Activated T-cell treated with anti-CD3 and anti-CD28 coated beads, Interleukin-2, amount 50 U/mL, for 4 hours (primary cell): ENCODE measurements around the gene TACC2. TPM values are rescaled to one million over a fixed set of nuclear protein-coding genes. Genes with fewer than 3 reads are reported as not detected.
"Not testable (repeated sequence)": the region's sequence is repeated elsewhere in the genome, so short reads cannot be mapped to it uniquely, and the experiment has no call there.

Source experiments
- ATAC-seq, 2 donors: fragments of 200-7000 bp; cut with Tn5 transposase; one replicate each; pipeline ENCODE4 v1.10.0; 2021
- DNase-seq: peaks from one replicate; pipeline ENCODE4 v3.0.0-alpha.2; 2020
- H3K27me3 Mint-ChIP-seq: one replicate; pipeline ENCODE4 v1.8.0; 2021; ENCODE audit warnings: low read depth, mixed read lengths
- H3K36me3 Mint-ChIP-seq: one replicate; pipeline ENCODE4 v1.8.0; 2022; ENCODE audit warnings: mixed read lengths; ENCODE audit not compliant: insufficient read depth
- H3K4me1 Mint-ChIP-seq: one replicate; pipeline ENCODE4 v1.8.0; 2021; ENCODE audit warnings: low read depth, mixed read lengths
- H3K4me3 Mint-ChIP-seq: one replicate; pipeline ENCODE4 v1.8.0; 2021; ENCODE audit warnings: mild to moderate bottlenecking, moderate library complexity, mixed read lengths
- H3K9me3 Mint-ChIP-seq: one replicate; pipeline ENCODE4 v1.8.0; 2021; ENCODE audit warnings: mixed read lengths
- total RNA-seq, 3 donors: library from RNA; stranded (reverse); gene quantifications; one replicate each; pipeline ENCODE4 v1.2.1, GENCODE V29; 2021

TACC2 gene
- total RNA-seq, 3 donors from 2014 or later = 0.21 to 0.57 (median 0.43) TPM

DNA sequence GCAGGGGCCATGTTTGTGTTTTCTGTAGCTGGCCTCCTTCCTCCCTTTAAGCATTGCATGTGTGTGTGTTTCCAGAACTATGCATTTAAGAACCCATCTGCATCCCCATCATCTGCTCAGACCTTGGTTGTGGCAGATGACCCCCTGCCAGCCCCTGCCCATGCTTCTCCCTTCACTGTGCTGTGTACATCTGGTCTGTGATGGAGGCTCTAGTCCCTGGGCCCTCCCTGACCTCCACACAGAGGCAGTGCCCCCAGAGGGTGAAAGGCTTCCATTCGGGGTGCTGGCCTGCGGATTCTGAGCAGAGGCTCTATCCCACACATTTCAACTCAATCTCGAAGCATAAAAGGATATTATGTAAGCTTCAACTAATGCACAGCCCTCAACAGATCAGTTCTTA lies 89.4 kb downstream of the TACC2 start:
- ATAC-seq (no peak), DNase-seq (no peak)
- H3K27me3 Mint-ChIP-seq = no peaks in the 10 kb centered on the region
- no peak overlapping the region for H3K4me3 Mint-ChIP-seq
- H3K4me1 Mint-ChIP-seq = no peaks in the 10 kb centered on the region
- H3K36me3 Mint-ChIP-seq = no peaks in the 10 kb centered on the region
- no peaks in the 10 kb centered on the region for H3K9me3 Mint-ChIP-seq

DNA sequence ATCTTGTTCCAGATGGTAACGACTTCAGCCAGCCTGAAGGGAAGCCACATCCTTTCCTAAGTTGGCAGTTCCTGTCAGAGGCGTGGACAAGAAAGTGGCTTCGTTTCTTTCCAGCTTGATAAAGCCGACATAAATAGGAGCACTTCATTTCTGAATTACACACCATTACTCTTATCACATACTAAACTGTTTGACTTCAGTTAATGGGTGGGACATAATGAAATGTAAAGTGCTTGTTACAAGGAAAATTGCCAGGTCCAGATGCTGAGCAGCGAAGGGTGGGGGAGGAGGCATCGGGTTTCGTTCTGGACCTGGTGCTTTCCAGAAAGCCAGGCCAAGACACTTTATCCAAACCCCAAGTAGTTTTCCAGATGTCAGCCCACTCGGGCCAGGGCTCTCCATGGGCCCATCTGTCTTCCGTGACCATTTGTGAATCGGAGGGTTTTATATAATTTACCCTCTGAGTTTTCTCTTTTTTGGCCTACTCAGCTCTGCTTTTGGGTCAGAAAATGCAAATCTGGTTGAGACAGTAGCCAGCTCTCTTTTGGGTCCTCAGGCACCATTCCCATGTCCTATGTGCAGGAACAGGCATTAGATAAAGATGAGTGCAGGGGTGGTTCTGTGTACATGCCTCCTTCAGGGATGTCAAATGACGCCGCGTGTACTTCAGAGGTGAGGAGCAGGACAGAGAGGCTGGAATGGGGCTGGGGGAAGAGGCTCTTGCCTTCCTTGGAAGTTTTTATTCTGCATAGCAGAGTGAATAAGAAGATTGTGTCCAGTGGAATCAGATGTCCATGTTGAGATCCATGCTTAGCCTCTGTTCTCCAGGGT lies 90.2 kb downstream of the TACC2 start:
- Mint-ChIP-seq H3K9me3 (no peaks in the 10 kb centered on the region), H3K4me3 (no peak overlapping the region), H3K36me3 (no peaks in the 10 kb centered on the region), H3K4me1 (no peaks in the 10 kb centered on the region), H3K27me3 (no peaks in the 10 kb centered on the region)
- no peak for DNase-seq
- no peak for ATAC-seq

DNA sequence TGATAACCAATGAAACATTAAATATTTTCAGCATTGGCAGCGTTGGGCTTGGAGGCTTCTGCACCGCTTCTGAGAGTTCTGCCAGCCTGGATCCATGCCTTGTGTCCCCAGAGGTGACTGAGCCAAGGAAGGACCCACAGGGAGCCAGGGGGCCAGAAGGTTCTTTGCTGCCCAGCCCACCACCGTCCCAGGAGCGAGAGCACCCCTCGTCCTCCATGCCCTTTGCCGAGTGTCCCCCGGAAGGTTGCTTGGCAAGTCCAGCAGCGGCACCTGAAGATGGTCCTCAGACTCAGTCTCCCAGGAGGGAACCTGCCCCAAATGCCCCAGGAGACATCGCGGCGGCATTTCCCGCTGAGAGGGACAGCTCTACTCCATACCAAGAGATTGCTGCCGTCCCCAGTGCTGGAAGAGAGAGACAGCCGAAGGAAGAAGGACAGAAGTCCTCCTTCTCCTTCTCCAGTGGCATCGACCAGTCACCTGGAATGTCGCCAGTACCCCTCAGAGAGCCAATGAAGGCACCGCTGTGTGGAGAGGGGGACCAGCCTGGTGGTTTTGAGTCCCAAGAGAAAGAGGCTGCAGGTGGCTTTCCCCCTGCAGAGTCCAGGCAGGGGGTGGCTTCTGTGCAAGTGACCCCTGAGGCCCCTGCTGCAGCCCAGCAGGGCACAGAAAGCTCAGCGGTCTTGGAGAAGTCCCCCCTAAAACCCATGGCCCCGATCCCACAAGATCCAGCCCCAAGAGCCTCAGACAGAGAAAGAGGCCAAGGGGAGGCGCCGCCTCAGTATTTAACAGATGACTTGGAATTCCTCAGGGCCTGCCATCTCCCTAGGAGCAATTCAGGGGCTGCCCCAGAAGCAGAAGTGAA lies 93.9 kb downstream of the TACC2 start:
- Mint-ChIP-seq H3K36me3 (no peaks in the 10 kb centered on the region), H3K4me1 (no peaks in the 10 kb centered on the region), H3K4me3 (no peak overlapping the region), H3K27me3 (no peaks in the 10 kb centered on the region), H3K9me3 (no peaks in the 10 kb centered on the region)
- ATAC-seq (no peak), DNase-seq (no peak)

DNA sequence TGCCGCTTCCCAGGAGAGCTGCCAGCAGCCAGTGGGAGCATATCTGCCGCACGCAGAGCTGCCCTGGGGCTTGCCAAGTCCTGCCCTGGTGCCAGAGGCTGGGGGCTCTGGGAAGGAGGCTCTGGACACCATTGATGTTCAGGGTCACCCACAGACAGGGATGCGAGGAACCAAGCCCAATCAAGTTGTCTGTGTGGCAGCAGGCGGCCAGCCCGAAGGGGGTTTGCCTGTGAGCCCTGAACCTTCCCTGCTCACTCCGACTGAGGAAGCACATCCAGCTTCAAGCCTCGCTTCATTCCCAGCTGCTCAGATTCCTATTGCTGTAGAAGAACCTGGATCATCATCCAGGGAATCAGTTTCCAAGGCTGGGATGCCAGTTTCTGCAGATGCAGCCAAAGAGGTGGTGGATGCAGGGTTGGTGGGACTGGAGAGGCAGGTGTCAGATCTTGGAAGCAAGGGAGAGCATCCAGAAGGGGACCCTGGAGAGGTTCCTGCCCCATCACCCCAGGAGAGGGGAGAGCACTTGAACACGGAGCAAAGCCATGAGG lies 94.6 kb downstream of the TACC2 start:
- Mint-ChIP-seq H3K9me3 (no peaks in the 10 kb centered on the region), H3K4me3 (no peak overlapping the region), H3K4me1 (no peaks in the 10 kb centered on the region), H3K27me3 (no peaks in the 10 kb centered on the region), H3K36me3 (no peaks in the 10 kb centered on the region)
- ATAC-seq (no peak), DNase-seq (no peak)

DNA sequence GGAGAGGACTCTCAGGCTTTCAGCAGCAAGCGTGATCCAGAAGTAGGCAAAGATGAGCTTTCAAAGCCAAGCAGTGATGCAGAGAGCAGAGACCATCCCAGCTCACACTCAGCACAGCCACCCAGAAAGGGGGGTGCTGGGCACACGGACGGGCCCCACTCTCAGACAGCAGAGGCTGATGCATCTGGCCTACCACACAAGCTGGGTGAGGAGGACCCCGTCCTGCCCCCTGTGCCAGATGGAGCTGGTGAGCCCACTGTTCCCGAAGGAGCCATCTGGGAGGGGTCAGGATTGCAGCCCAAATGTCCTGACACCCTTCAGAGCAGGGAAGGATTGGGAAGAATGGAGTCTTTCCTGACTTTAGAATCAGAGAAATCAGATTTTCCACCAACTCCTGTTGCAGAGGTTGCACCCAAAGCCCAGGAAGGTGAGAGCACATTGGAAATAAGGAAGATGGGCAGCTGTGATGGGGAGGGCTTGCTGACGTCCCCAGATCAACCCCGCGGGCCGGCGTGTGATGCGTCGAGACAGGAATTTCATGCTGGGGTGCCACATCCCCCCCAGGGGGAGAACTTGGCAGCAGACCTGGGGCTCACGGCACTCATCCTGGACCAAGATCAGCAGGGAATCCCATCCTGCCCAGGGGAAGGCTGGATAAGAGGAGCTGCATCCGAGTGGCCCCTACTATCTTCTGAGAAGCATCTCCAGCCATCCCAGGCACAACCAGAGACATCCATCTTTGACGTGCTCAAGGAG lies 95.5 kb downstream of the TACC2 start:
- no peak for ATAC-seq
- H3K27me3 Mint-ChIP-seq = no peaks in the 10 kb centered on the region
- no peaks in the 10 kb centered on the region for H3K36me3 Mint-ChIP-seq
- no peaks in the 10 kb centered on the region for H3K4me1 Mint-ChIP-seq
- no peak overlapping the region for H3K4me3 Mint-ChIP-seq
- no peak for DNase-seq
- H3K9me3 Mint-ChIP-seq = no peaks in the 10 kb centered on the region

DNA sequence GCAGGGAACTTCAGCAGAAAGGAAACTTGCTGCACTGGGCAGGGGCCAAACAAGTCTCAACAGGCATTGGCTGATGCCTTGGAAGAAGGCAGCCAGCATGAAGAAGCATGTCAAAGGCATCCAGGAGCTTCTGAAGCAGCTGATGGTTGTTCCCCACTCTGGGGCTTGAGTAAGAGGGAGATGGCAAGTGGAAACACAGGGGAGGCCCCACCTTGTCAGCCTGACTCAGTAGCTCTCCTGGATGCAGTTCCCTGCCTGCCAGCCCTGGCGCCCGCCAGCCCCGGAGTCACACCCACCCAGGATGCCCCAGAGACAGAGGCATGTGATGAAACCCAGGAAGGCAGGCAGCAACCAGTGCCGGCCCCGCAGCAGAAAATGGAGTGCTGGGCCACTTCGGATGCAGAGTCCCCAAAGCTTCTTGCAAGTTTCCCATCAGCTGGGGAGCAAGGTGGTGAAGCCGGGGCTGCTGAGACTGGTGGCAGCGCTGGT lies 96.5 kb downstream of the TACC2 start:
- no peaks in the 10 kb centered on the region for H3K36me3 Mint-ChIP-seq
- no peaks in the 10 kb centered on the region for H3K4me1 Mint-ChIP-seq
- DNase-seq = no peak
- no peak overlapping the region for H3K4me3 Mint-ChIP-seq
- ATAC-seq = no peak
- no peaks in the 10 kb centered on the region for H3K9me3 Mint-ChIP-seq
- H3K27me3 Mint-ChIP-seq = no peaks in the 10 kb centered on the region

DNA sequence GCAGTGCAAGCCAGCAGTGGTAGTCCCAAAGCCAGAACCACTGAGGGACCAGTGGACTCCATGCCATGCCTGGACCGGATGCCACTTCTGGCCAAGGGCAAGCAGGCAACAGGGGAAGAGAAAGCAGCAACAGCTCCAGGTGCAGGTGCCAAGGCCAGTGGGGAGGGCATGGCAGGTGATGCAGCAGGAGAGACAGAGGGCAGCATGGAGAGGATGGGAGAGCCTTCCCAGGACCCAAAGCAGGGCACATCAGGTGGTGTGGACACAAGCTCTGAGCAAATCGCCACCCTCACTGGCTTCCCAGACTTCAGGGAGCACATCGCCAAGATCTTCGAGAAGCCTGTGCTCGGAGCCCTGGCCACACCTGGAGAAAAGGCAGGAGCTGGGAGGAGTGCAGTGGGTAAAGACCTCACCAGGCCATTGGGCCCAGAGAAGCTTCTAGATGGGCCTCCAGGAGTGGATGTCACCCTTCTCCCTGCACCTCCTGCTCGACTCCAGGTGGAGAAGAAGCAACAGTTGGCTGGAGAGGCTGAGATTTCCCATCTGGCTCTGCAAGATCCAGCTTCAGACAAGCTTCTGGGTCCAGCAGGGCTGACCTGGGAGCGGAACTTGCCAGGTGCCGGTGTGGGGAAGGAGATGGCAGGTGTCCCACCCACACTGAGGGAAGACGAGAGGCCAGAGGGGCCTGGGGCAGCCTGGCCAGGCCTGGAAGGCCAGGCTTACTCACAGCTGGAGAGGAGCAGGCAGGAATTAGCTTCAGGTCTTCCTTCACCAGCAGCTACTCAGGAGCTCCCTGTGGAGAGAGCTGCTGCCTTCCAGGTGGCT lies 97.7 kb downstream of the TACC2 start:
- no peaks in the 10 kb centered on the region for H3K4me1 Mint-ChIP-seq
- H3K36me3 Mint-ChIP-seq = no peaks in the 10 kb centered on the region
- ATAC-seq = no peak
- H3K4me3 Mint-ChIP-seq = no peak overlapping the region
- DNase-seq = no peak
- H3K27me3 Mint-ChIP-seq = no peaks in the 10 kb centered on the region
- no peaks in the 10 kb centered on the region for H3K9me3 Mint-ChIP-seq

DNA sequence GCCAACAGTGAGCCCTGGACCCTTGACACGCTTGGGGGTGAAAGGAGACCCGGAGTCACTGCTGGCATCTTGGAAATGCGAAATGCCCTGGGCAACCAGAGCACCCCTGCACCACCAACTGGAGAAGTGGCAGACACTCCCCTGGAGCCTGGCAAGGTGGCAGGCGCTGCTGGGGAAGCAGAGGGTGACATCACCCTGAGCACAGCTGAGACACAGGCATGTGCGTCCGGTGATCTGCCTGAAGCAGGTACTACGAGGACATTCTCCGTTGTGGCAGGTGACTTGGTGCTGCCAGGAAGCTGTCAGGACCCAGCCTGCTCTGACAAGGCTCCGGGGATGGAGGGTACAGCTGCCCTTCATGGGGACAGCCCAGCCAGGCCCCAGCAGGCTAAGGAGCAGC lies 98.5 kb downstream of the TACC2 start:
- H3K36me3 Mint-ChIP-seq = no peaks in the 10 kb centered on the region
- DNase-seq = no peak
- H3K27me3 Mint-ChIP-seq = no peaks in the 10 kb centered on the region
- H3K9me3 Mint-ChIP-seq = no peaks in the 10 kb centered on the region
- no peak overlapping the region for H3K4me3 Mint-ChIP-seq
- H3K4me1 Mint-ChIP-seq = no peaks in the 10 kb centered on the region
- ATAC-seq = no peak

DNA sequence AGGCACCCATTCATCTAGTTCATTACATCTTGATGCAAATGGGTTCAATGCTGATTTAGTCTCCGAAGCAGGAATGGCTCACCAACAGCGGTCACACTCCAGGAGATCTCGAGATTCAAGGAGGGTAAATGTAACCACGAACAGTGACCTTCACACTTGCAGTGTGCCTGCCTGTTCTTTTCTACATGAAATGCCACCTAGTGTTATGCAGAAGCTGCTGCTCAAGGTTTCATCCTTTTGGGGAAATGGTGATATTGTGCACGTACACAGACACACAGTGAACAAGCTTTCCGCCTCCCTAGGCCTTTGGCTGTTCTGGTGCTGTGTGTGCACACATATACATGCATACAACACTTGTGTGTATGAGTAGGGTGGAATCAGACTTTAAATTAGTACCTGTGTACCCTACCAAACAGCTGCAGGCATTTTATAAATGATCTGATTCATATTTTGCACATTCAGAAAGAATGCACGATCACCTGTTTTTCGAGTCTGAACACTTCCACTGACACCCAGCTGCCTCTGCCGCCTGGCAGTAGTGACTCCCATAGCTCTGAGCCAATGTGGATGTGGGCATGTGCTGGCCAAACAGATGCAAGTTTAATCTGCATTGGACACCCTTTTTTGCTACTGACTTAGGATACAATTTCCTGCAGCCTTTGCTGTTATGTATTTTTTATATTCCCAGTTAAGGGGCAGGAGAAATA lies 100.5 kb downstream of the TACC2 start:
- no peak for DNase-seq
- H3K36me3 Mint-ChIP-seq = no peaks in the 10 kb centered on the region
- no peaks in the 10 kb centered on the region for H3K9me3 Mint-ChIP-seq
- no peaks in the 10 kb centered on the region for H3K4me1 Mint-ChIP-seq
- H3K27me3 Mint-ChIP-seq = no peaks in the 10 kb centered on the region
- no peak for ATAC-seq
- H3K4me3 Mint-ChIP-seq = no peak overlapping the region

DNA sequence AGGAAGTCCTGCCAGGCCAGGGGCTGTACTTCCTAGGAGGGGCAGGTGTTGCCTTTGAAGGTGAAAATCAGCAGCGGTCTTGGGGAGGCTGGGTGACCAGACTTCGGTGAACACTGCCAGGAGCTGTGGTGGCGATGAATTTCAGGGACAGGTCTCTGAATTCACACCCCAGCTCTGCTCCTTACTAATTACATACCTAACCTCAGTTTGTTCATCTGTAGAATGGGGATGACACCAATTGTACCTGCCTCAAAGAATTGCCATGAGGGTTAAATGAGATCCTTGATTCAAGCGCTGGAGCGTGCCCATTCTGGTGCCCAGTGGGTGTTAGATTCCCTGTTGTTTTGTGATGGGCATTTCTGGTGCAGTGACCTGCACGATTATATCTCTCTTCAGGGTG lies 102.8 kb downstream of the TACC2 start:
- Mint-ChIP-seq H3K36me3 (no peaks in the 10 kb centered on the region), H3K4me1 (no peaks in the 10 kb centered on the region), H3K9me3 (no peaks in the 10 kb centered on the region), H3K27me3 (no peaks in the 10 kb centered on the region), H3K4me3 (no peak overlapping the region)
- no peak for ATAC-seq
- no peak for DNase-seq

DNA sequence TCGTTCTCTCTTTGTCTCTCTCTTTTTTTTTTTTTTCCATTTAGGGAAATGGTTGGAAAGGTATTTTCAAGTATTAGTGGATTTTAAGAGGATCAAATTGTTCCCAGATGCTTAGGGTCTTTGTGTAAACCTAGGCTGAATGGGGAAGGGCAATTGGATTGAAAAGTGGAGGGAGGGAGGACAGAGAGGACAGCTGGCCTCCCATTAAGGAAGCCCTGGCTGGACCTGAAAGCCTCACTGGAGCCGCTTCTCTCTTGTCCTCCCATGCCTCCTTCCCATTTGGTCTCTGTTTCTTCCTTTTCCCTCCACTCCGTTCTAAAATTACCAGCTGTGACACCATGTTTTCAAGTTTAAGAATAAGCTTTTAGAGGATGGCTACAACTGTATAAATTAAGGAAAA lies 104.1 kb downstream of the TACC2 start:
- Mint-ChIP-seq H3K9me3 (no peaks in the 10 kb centered on the region), H3K27me3 (peaks cover 3% of the 10 kb centered on the region), H3K4me1 (no peaks in the 10 kb centered on the region), H3K4me3 (no peak overlapping the region), H3K36me3 (no peaks in the 10 kb centered on the region)
- ATAC-seq = no peak
- no peak for DNase-seq

DNA sequence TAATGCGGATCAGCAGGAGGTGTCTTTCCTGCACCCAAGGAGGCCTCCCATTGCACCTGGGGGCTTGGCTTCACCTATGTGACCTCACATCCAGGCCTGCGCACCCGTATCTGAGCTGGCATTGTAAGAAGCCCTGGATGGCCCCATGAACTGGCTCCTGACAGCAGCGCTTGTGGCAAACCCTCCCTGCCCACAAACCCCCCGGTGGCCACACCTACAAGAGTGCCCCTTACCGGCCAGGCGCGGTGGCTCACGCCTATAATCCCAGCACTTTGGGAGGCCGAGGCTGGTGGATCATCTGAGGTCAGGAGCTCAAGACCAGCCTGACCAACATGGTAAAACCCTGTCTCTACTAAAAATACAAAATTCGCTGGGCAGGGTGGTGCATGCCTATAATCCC lies 107.2 kb downstream of the TACC2 start:
- not testable (repeated sequence) for H3K9me3 Mint-ChIP-seq, H3K27me3 Mint-ChIP-seq, ATAC-seq, H3K4me3 Mint-ChIP-seq, H3K36me3 Mint-ChIP-seq, DNase-seq, H3K4me1 Mint-ChIP-seq

DNA sequence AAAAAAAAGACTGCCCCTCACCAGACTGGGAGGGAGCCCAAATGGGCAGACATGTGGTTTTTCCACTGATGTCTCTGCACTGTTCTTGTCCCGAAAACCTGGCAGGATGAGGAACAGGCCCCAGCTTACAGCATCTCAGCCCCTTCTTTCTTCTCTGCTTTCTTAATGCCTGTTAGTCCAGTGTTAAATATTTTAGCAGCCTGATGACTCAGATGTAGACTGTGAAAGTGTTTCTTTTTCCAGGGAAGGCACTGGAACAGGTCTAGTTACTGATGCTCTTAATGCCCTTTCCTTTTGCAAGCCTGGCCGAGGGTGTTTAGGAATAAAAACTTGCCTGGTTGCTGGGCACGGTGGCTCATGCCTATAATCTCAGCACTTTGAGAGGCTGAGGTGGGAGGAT lies 107.7 kb downstream of the TACC2 start:
- no peak overlapping the region for H3K4me3 Mint-ChIP-seq
- ATAC-seq (no peak), DNase-seq (no peak)
- no peaks in the 10 kb centered on the region for H3K9me3 Mint-ChIP-seq
- no peaks in the 10 kb centered on the region for H3K4me1 Mint-ChIP-seq
- peaks cover 3% of the 10 kb centered on the region for H3K27me3 Mint-ChIP-seq
- H3K36me3 Mint-ChIP-seq = no peaks in the 10 kb centered on the region
